ENCODE data around the gene NUDT14.

DNA sequence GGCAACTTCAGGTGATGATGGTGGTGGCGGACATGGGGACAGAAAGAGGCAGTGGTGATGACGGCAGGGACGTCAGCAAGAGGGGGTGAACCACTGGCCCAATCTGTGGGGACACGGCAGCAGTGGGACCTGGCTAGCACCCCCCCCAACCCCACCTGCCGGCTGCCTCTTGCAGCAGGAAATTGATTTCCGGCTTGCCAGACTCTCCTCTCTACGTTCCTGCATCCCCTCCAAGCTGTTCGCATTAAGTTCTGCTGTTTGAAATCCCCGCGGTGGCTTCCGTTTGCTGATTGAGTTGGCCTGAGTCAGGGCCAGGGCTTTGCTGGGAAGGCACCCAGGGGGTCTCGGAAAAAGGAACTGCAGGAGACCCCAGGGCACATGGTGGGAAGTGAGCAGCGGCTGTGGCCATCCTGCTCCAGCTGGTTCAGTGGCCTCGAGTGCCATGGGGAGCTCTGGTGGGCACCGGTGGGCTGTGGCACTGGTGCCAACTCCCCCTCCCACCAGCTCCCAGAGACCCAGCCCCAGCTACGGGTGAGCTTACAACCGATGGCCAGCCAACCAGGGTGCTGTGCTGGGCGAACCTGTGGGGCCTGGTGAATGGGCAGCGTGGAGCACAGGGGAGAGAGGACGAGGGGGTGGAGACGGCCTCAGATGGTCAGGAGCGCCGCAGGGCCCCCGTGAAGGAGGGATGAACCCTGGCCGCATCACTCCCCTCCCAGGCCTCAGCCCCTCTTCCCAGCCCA is 14.6 kb upstream of the NUDT14 start:
- TF ChIP-seq, protein P1, sequence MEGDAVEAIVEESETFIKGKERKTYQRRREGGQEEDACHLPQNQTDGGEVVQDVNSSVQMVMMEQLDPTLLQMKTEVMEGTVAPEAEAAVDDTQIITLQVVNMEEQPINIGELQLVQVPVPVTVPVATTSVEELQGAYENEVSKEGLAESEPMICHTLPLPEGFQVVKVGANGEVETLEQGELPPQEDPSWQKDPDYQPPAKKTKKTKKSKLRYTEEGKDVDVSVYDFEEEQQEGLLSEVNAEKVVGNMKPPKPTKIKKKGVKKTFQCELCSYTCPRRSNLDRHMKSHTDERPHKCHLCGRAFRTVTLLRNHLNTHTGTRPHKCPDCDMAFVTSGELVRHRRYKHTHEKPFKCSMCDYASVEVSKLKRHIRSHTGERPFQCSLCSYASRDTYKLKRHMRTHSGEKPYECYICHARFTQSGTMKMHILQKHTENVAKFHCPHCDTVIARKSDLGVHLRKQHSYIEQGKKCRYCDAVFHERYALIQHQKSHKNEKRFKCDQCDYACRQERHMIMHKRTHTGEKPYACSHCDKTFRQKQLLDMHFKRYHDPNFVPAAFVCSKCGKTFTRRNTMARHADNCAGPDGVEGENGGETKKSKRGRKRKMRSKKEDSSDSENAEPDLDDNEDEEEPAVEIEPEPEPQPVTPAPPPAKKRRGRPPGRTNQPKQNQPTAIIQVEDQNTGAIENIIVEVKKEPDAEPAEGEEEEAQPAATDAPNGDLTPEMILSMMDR (IDR thresholded peaks at IDR 0.05) = no peak
- TF ChIP-seq POLR2A (IDR thresholded peaks at IDR 0.05) (no peak), EP300 (IDR thresholded peaks at IDR 0.05) (no peak)

All from ovary (tissue), 3 donors.